Skeletal muscle tissue (tissue), 4 donors: ENCODE measurements around the gene TSPAN9. TPM values are rescaled to one million over a fixed set of nuclear protein-coding genes. Genes with fewer than 3 reads are reported as not detected.

Source experiments
- H3K27ac ChIP-seq: one replicate; pipeline ENCODE4 v1.7.0; 2013; ENCODE audit warnings: mild to moderate bottlenecking, low read depth, low read length, inconsistent platforms
- H3K27me3 ChIP-seq, 3 donors: one replicate each; pipeline ENCODE4 v1.7.0; 2013; ENCODE audit warnings: low read length in 3 of 3; ENCODE audit not compliant: control insufficient read depth in 3 of 3, insufficient read depth in 3 of 3
- H3K36me3 ChIP-seq, 3 donors: one replicate each; pipeline ENCODE4 v1.7.0; 2013; ENCODE audit warnings: low read length in 3 of 3; ENCODE audit not compliant: control insufficient read depth in 3 of 3, insufficient read depth in 3 of 3
- H3K4me1 ChIP-seq, 3 donors: one replicate each; pipeline ENCODE4 v1.7.0; 2013; ENCODE audit warnings: low read length in 3 of 3, mild to moderate bottlenecking in 3 of 3; ENCODE audit not compliant: control insufficient read depth in 3 of 3, insufficient read depth in 3 of 3
- H3K4me3 ChIP-seq, 3 donors: one replicate each; pipeline ENCODE4 v1.7.0; 2013; ENCODE audit warnings: low read length in 3 of 3
- H3K9ac ChIP-seq, 3 donors: one replicate each; pipeline ENCODE4 v1.7.0; 2013; ENCODE audit warnings: low read length in 3 of 3, mild to moderate bottlenecking in 3 of 3, moderate library complexity in 2 of 3, low read depth in 1 of 3
- H3K9me3 ChIP-seq, 3 donors: one replicate each; pipeline ENCODE4 v1.7.0; 2013; ENCODE audit warnings: low read length in 3 of 3; ENCODE audit not compliant: control insufficient read depth in 3 of 3
- total RNA-seq: library from RNA; depleted of rRNA; stranded (reverse); fragments of >200 nt; gene quantifications from one replicate; pipeline ENCODE4 v1.2.3, GENCODE V29; 2014
- donor health status: Osteomylitis.

The TSPAN9 gene
- total RNA-seq, 1 donor from 2014 or later, result 66.3 TPM

DNA sequence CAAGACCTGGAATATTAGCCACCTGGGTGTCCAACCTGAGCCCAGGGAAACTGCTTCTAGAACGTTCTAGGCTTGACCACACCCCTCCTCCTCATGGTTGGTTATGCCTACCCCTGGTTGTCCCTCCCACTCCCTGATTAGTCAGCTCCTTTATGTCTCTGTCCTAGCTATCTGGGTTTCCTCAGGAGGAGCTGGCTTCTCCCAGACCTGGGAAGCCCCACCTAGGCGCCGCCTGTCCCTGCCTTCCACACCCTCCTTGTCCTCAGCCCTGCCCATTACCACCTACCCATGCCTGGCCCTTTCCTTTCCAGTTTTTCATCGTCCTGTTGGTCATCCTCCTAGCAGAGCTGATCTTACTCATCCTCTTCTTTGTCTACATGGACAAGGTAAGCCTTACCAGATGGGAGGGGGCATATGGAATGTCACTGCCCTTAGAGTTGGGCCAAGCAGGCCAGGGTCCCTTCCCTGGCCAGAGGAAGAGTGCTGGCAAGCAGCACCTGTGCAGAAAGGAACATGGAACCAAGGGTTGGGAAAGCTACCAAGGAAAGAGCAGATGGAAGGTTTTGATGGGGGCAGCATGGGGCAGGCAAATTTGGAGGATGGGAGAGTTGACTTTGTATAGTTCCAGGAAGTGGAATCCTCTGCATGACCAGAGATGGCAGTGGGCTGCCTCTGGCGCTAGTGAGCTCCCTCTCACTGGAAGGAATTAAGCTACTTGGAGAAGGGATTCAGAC, 201.7 kb downstream of the TSPAN9 start:
- Histone ChIP-seq H3K4me1 (peaks cover 10 to 14% (median 12%) of the 10 kb centered on the region in 3 donors), H3K27ac (no peak overlapping the region), H3K9ac (peak overlapping the region in 1 of 3 donors; percentile 33), H3K4me3 (no peak overlapping the region), H3K27me3 (peaks cover 0 to 6% (median 0%) of the 10 kb centered on the region in 3 donors), H3K36me3 (peaks cover 11 to 18% (median 13%) of the 10 kb centered on the region in 3 donors), H3K9me3 (no peaks in the 10 kb centered on the region)

DNA sequence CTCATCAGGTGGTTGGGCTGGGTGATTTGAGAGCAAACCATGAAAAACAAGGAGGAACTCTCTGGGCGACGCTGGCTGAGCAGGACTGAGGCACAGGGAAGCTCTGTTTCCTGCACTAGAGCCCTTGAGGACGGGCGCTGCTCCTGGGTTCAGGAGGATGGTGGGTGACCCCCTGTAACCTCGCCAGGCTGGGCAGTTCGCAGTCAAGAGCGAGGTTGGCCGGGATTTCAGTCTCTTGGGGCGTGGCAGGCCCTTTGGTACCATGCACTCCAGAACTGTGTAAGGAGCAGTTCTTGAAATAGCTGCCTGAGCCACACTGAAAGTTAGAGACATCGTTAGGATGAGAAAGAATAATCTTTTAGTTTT, 202.2 kb downstream of the TSPAN9 start:
- no peak overlapping the region for H3K4me3 ChIP-seq
- peaks cover 11 to 20% (median 13%) of the 10 kb centered on the region in 3 donors for H3K36me3 ChIP-seq
- H3K9me3 ChIP-seq, result no peaks in the 10 kb centered on the region
- H3K27ac ChIP-seq, result no peak overlapping the region
- no peak overlapping the region for H3K9ac ChIP-seq
- H3K27me3 ChIP-seq, result peaks cover 0 to 6% (median 0%) of the 10 kb centered on the region in 3 donors
- H3K4me1 ChIP-seq, result peaks cover 8 to 12% (median 9%) of the 10 kb centered on the region in 3 donors

DNA sequence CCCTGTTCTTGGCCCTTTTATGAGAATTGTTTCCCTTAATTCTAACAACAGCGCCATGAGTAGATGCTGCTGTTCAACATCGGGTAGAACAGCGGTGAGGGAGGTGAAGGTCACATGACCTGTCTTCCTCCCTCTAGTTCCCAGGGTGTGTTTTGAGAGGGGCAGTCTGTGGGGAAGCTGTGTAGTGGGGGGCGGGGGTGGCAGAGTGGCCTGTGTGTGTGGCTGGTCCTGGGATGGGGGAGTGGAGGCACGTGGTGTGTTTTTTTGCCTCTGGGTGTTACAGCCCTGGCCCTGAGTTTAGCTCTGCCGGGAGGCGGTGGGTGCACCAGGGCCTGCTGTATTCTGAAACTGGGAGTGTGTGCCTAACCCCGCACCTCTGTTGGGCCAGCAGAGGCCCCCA, 202.7 kb downstream of the TSPAN9 start:
- Histone ChIP-seq H3K27ac (no peak overlapping the region), H3K9ac (no peak overlapping the region), H3K9me3 (no peaks in the 10 kb centered on the region), H3K36me3 (peaks cover 11 to 22% (median 13%) of the 10 kb centered on the region in 3 donors), H3K4me1 (peaks cover 5 to 8% (median 5%) of the 10 kb centered on the region in 3 donors), H3K27me3 (peaks cover 0 to 6% (median 0%) of the 10 kb centered on the region in 3 donors), H3K4me3 (no peak overlapping the region)

DNA sequence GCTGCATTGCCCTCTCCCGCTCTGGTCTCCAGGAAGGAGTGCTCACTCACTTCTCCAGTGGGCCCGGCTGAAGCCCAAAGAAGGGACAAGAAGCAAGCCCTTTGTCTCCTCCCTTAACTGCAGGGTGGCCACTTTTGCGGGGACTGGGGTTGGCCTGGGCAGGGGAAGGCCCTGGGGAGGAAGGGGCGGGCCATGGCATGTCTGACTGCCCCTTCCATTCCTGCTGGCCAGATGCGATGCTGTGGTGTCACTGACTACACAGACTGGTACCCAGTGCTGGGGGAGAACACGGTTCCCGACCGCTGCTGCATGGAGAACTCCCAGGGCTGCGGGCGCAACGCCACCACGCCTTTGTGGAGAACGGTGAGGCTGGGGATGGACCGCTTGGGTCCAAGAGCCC, 203.8 kb downstream of the TSPAN9 start:
- Histone ChIP-seq H3K9me3 (no peaks in the 10 kb centered on the region), H3K4me3 (no peak overlapping the region), H3K36me3 (peaks cover 11 to 24% (median 13%) of the 10 kb centered on the region in 3 donors), H3K4me1 (no peaks in the 10 kb centered on the region), H3K27me3 (peaks cover 0 to 6% (median 0%) of the 10 kb centered on the region in 3 donors), H3K27ac (no peak overlapping the region), H3K9ac (no peak overlapping the region)

DNA sequence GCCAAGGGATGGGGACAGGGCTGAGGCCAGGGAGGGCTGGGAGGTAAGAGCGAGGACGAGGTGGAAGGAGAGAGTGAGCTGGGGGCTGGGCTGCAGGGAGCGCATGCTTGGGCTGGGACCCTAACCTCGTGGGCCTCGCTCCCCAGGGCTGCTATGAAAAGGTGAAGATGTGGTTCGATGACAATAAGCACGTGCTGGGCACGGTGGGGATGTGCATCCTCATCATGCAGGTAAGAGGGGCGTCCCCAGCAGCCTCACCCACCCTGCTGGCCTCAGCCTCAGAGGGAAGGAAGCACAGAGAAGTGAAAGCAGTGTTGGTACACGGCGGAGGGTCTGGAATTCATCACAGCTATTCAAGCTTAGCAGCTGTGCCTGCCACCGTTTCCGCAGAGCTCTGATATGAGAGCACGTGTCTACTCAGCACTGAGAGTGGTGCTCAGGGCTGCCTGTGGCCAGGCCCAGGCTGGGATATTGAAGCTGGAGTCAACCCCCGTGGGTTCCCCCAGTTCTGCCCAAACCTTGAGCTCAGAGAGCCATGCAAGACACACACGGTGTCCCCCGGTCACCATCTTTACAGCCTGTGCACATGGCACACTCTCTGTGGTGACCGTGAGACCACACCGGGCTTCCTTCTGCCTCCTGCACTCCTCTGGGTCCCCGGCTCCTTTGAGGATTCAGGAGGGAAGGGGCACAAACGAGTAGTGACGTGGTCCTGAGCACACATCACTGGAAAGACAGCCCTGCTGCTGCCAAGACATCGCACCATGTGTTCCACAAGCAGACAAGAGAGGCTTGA, 204.6 kb downstream of the TSPAN9 start:
- Histone ChIP-seq H3K4me3 (no peak overlapping the region), H3K27me3 (peaks cover 0 to 8% (median 0%) of the 10 kb centered on the region in 3 donors), H3K9ac (no peak overlapping the region), H3K27ac (no peak overlapping the region), H3K9me3 (no peaks in the 10 kb centered on the region), H3K36me3 (peaks cover 11 to 26% (median 13%) of the 10 kb centered on the region in 3 donors), H3K4me1 (no peaks in the 10 kb centered on the region)

DNA sequence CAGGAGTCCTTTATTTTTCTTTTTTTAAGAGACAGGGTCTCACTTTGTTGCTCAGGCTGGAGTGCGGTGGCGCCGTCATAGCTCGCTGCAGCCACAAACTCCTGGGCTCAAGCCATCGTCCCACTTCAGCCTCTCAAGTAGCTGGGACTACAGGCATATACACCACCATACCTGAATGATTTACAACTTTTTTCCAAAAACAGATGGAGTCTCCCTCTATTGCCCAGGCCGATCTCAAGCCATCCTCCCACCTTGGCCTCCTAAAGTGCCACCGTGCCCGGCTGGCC, 205.1 kb downstream of the TSPAN9 start:
- Histone ChIP-seq H3K4me3 (no peak overlapping the region), H3K36me3 (peaks cover 11 to 26% (median 13%) of the 10 kb centered on the region in 3 donors), H3K9me3 (no peaks in the 10 kb centered on the region), H3K27ac (no peak overlapping the region), H3K9ac (no peak overlapping the region), H3K27me3 (peaks cover 0 to 9% (median 0%) of the 10 kb centered on the region in 3 donors), H3K4me1 (no peaks in the 10 kb centered on the region)

DNA sequence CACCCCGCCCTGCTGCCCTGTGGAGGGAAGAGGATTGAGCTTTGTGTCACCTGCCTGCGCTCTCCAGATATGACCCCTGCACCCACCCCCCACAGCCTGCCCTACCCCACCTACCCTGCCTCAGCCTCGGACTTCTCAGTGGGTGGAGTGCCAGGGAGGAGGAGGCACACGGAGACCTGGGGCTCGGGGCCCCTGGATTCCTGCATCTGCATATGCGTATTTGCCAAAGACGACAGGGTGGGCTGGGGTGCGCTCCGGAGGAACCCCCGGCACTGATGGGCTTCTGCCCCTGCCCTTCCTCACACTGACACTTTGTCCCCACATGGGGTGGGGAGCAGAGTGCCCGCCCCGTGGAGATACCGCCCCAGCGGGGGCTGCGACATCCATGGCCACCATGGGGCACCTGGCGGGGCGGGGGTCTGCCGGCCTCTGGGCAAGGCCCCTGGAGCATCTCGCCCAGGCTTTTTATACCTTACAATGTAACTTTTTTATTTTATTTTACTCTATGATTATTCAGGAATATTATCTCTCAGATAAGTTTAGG, 206.0 kb downstream of the TSPAN9 start:
- Histone ChIP-seq H3K4me1 (no peaks in the 10 kb centered on the region), H3K27ac (no peak overlapping the region), H3K36me3 (peaks cover 11 to 26% (median 13%) of the 10 kb centered on the region in 3 donors), H3K9ac (no peak overlapping the region), H3K27me3 (peaks cover 0 to 9% (median 0%) of the 10 kb centered on the region in 3 donors), H3K4me3 (no peak overlapping the region), H3K9me3 (no peaks in the 10 kb centered on the region)

DNA sequence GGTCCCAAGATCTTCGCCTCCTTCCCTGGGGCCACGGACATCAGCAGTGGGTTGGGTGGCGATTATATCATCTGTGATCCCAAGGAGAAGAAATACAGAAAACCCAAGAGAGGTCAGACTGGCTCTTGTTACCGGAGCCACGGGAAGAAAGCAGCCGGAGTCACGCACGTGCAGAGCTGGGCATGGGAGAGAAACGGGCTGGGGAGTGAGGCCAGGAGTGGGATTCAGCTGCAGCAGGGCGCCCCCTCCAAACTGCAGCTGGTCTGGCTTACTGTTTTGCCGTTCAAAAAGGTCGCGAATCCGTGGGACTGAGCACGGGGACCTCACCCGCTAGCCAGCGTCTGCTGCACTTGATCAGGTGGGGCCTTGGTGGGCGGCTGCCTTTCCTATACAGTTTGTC, 207.2 kb downstream of the TSPAN9 start:
- H3K36me3 ChIP-seq, result peaks cover 11 to 26% (median 13%) of the 10 kb centered on the region in 3 donors
- H3K27me3 ChIP-seq, result peaks cover 0 to 6% (median 0%) of the 10 kb centered on the region in 3 donors
- H3K9me3 ChIP-seq, result no peaks in the 10 kb centered on the region
- no peaks in the 10 kb centered on the region for H3K4me1 ChIP-seq
- no peak overlapping the region for H3K27ac ChIP-seq
- no peak overlapping the region for H3K9ac ChIP-seq
- no peak overlapping the region for H3K4me3 ChIP-seq

DNA sequence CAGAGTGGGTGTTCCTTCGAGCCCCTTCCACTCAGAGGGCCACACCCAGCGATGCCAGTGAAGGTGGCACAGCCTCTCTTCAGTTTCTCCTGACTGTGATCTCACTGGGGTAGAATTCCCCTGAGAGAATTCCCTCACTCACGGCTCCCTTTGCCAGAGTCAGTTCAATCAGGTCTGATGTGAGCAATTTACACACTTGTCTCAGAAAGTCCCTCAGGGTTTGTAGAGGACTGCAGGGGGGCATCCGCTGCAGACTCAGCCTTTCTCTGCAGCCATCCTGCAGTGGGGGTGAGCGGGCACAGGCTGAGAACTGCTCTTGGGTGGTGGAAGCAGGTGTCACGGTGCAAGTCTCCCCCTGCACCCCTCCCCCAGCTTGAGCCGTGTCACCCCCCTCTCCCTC, 208.4 kb downstream of the TSPAN9 start:
- Histone ChIP-seq H3K9ac (no peak overlapping the region), H3K27me3 (peaks cover 0 to 3% (median 0%) of the 10 kb centered on the region in 3 donors), H3K36me3 (peaks cover 11 to 26% (median 13%) of the 10 kb centered on the region in 3 donors), H3K4me3 (no peak overlapping the region), H3K4me1 (no peaks in the 10 kb centered on the region), H3K27ac (no peak overlapping the region), H3K9me3 (no peaks in the 10 kb centered on the region)

DNA sequence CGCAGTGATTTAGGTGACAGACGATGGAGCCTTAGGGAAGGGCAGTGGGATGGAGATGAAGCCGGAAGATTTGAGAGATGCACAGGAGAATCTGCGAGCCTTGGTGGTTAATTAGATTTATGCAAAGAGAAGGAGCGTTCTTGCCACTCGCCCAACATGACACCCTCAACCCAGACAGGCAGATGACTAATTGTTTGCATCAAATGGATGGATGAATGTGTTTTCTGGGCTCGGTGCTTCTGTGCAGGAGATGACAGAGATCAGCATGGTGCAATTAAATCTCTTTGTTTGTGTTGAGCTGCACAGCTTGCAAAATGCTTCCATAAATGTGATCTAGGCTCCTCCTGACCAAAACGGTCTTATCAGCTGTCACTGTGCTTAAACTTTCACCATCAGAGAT, 211.5 kb downstream of the TSPAN9 start:
- peaks cover 0 to 10% (median 0%) of the 10 kb centered on the region in 3 donors for H3K36me3 ChIP-seq
- H3K9ac ChIP-seq, result no peak overlapping the region
- H3K9me3 ChIP-seq, result no peaks in the 10 kb centered on the region
- no peak overlapping the region for H3K4me3 ChIP-seq
- no peak overlapping the region for H3K27ac ChIP-seq
- peaks cover under 1 to 3% (median 2%) of the 10 kb centered on the region in 3 donors for H3K4me1 ChIP-seq
- peaks cover 0 to 6% (median 3%) of the 10 kb centered on the region in 3 donors for H3K27me3 ChIP-seq
